ENCODE data around the gene PNO1.

The PNO1 gene

GRCh38 chr2:68134120-68134519, 23.6 kb upstream of the PNO1 start:
- in situ Hi-C loops (cut with HindIII; ENCODE audit: low sequenced_read_pairs): no loop called here
- DNase-seq (ENCODE audit: low read depth): no peak
- no peak overlapping the region for H3K4me3 ChIP-seq (ENCODE audit: low read depth, low read length)
- no peak for TF ChIP-seq CTCF (IDR thresholded peaks at IDR 0.05; ENCODE audit: low read depth, low read length, missing control alignments)

GRCh38 chr2:68134554-68134953, 23.1 kb upstream of the PNO1 start:
- in situ Hi-C loops (cut with HindIII; ENCODE audit: low sequenced_read_pairs): no loop called here
- TF ChIP-seq CTCF (IDR thresholded peaks at IDR 0.05; ENCODE audit: low read depth, low read length, missing control alignments): no peak
- no peak for DNase-seq (ENCODE audit: low read depth)
- no peak overlapping the region for H3K4me3 ChIP-seq (ENCODE audit: low read depth, low read length)

- DNase-seq (ENCODE audit: low read depth): no peak
- TF ChIP-seq CTCF (IDR thresholded peaks at IDR 0.05; ENCODE audit: low read depth, low read length, missing control alignments): no peak
- in situ Hi-C loops (cut with HindIII; ENCODE audit: low sequenced_read_pairs): no loop called here
- no peak overlapping the region for H3K4me3 ChIP-seq (ENCODE audit: low read depth, low read length)
Measured at GRCh38 chr2:68135448-68136320, 22.0 kb upstream of the PNO1 start.

- no peak for TF ChIP-seq CTCF (IDR thresholded peaks at IDR 0.05; ENCODE audit: low read depth, low read length, missing control alignments)
- no peak for DNase-seq (ENCODE audit: low read depth)
- in situ Hi-C loops (cut with HindIII; ENCODE audit: low sequenced_read_pairs): no loop called here
- no peak overlapping the region for H3K4me3 ChIP-seq (ENCODE audit: low read depth, low read length)
Measured at GRCh38 chr2:68141875-68142274, 15.8 kb upstream of the PNO1 start.

- DNase-seq (ENCODE audit: low read depth): no peak
- no peak for TF ChIP-seq CTCF (IDR thresholded peaks at IDR 0.05; ENCODE audit: low read depth, low read length, missing control alignments)
- no peak overlapping the region for H3K4me3 ChIP-seq (ENCODE audit: low read depth, low read length)
- in situ Hi-C loops (cut with HindIII; ENCODE audit: low sequenced_read_pairs): no loop called here
Measured at GRCh38 chr2:68151037-68151436, 6.7 kb upstream of the PNO1 start.

GRCh38 chr2:68152681-68153347, 4.9 kb upstream of the PNO1 start:
- no peak for TF ChIP-seq CTCF (IDR thresholded peaks at IDR 0.05; ENCODE audit: low read depth, low read length, missing control alignments)
- in situ Hi-C loops (cut with HindIII; ENCODE audit: low sequenced_read_pairs): no loop called here
- DNase-seq (ENCODE audit: low read depth): no peak
- no peak overlapping the region for H3K4me3 ChIP-seq (ENCODE audit: low read depth, low read length)

All from astrocyte of the cerebellum (primary cell).